GM18909 (cell line): ENCODE results near the gene SPINK5.

Experiments used
- ATAC-seq: cut with Tn5 transposase; IDR thresholded peaks from one replicate; pipeline ENCODE4 v1.9.1; 2021; ENCODE audit warnings: mild to moderate bottlenecking; ENCODE audit not compliant: unreplicated experiment, poor library complexity

The SPINK5 gene

GRCh38 chr5:148172377-148172776 is 108.6 kb downstream of the SPINK5 start:
- ATAC-seq = no peak

DNA sequence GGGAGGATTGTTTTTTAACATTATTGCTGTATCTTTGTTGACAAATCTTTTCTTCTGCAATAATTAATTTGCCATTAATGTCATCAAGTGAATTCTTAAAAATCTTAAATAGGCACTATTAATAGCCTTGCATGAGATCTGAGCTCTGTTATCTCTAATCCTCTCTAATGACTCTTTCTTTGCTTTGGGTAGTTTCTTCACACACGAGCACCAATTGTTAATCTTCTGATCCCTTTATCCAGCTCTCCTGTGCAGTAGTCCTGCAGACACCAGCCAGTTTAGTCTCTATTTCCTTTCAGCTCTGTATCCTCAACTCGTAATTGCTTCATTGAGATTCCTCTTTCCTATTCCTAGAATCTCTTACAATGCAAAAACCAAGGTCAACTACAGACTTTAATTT is 112.7 kb downstream of the SPINK5 start:
- ATAC-seq = no peak

GRCh38 chr5:148177207-148177606 is 113.4 kb downstream of the SPINK5 start:
- no peak for ATAC-seq

- ATAC-seq = peak; percentile 75
Measured at GRCh38 chr5:148179234-148179824, 115.5 kb downstream of the SPINK5 start.

- no peak for ATAC-seq
Measured at GRCh38 chr5:148186248-148187003, 122.6 kb downstream of the SPINK5 start.
